Mesodermal cell (in vitro differentiated cells): ENCODE data around the gene CCM2.
"Not testable (repeated sequence)": the region's sequence is repeated elsewhere in the genome, so short reads cannot be mapped to it uniquely, and the experiment has no call there.

Experiments used
- H3K27ac ChIP-seq: 2 replicates; pipeline ENCODE4 v1.7.0; 2013; ENCODE audit warnings: mild to moderate bottlenecking, low read depth, low read length, moderate library complexity; ENCODE audit not compliant: severe bottlenecking
- H3K36me3 ChIP-seq: 2 replicates; pipeline ENCODE4 v1.7.1; 2013; ENCODE audit warnings: mild to moderate bottlenecking, low read length, moderate library complexity; ENCODE audit not compliant: control insufficient read depth, insufficient read depth
- H3K4me1 ChIP-seq: one replicate; pipeline ENCODE4 v1.7.1; 2013; ENCODE audit warnings: mild to moderate bottlenecking, low read length; ENCODE audit not compliant: insufficient read depth, control insufficient read depth, poor library complexity, severe bottlenecking
- H3K4me3 ChIP-seq: 2 replicates; pipeline ENCODE4 v1.7.0; 2013; ENCODE audit warnings: low read length, control low read depth, mild to moderate bottlenecking; ENCODE audit not compliant: insufficient read depth, poor library complexity, severe bottlenecking; ENCODE audit errors: extremely low read depth
- H3K9me3 ChIP-seq: 2 replicates; pipeline ENCODE4 v1.7.1; 2013; ENCODE audit warnings: mild to moderate bottlenecking, low read length, moderate library complexity; ENCODE audit not compliant: control insufficient read depth
- WGBS, 2 experiments: methylation state at CpG; one replicate each; pipeline ENCODE4 v1.1.5; 2013; ENCODE audit warnings: missing lambda C conversion rate in 2 of 2; ENCODE audit not compliant: insufficient coverage in 2 of 2; 5-methylcytosine and 5-hydroxymethylcytosine counted together

The CCM2 gene

GRCh38 chr7:44992004-44992795 is 7.8 kb upstream of the CCM2 start:
- H3K9me3 ChIP-seq, H3K4me1 ChIP-seq, H3K4me3 ChIP-seq, H3K27ac ChIP-seq, H3K36me3 ChIP-seq: not testable (repeated sequence)
- 93 to 100% methylated on average over 11 of the region's 21 CpGs for WGBS, 2 experiments

GRCh38 chr7:44994877-44995554 is 5.0 kb upstream of the CCM2 start:
- Histone ChIP-seq H3K36me3 (no peaks in the 10 kb centered on the region), H3K27ac (no peak overlapping the region), H3K4me3 (no peak overlapping the region), H3K4me1 (peaks cover 8% of the 10 kb centered on the region), H3K9me3 (no peaks in the 10 kb centered on the region)
- 90 to 91% methylated on average over 3 to 5 of the region's 5 CpGs for WGBS, 2 experiments

- H3K27ac ChIP-seq, result no peak overlapping the region
- 98 to 100% methylated on average over 1 to 5 of the region's 8 CpGs for WGBS, 2 experiments
- no peak overlapping the region for H3K4me3 ChIP-seq
Observed at GRCh38 chr7:44995555-44996493, 4.2 kb upstream of the CCM2 start.

GRCh38 chr7:44998153-44998871 is 1.7 kb upstream of the CCM2 start:
- WGBS, 2 experiments, result 95 to 98% methylated on average over 4 of the region's 4 CpGs
- Histone ChIP-seq H3K9me3 (no peaks in the 10 kb centered on the region), H3K27ac (no peak overlapping the region), H3K4me3 (peak overlapping the region; percentile 57), H3K36me3 (peaks cover 7% of the 10 kb centered on the region), H3K4me1 (peaks cover 6% of the 10 kb centered on the region)

More at GRCh38 chr7:44995555-44996493, 4.2 kb upstream of the CCM2 start:
- H3K36me3 ChIP-seq, result no peaks in the 10 kb centered on the region
- H3K9me3 ChIP-seq, result no peaks in the 10 kb centered on the region
- peaks cover under 1% of the 10 kb centered on the region for H3K4me1 ChIP-seq

GRCh38 chr7:44999245-45000092 is 532 bp upstream of the CCM2 start:
- H3K4me3 ChIP-seq, result peak overlapping the region; percentile 57
- no peaks in the 10 kb centered on the region for H3K9me3 ChIP-seq
- peaks cover 10% of the 10 kb centered on the region for H3K36me3 ChIP-seq

GRCh38 chr7:45001138-45001694 is 1.2 kb downstream of the CCM2 start:
- no peaks in the 10 kb centered on the region for H3K9me3 ChIP-seq
- H3K27ac ChIP-seq, result no peak overlapping the region
- 58 to 66% methylated on average over 10 of the region's 10 CpGs for WGBS, 2 experiments
- H3K4me1 ChIP-seq, result peaks cover 6% of the 10 kb centered on the region
- peaks cover 16% of the 10 kb centered on the region for H3K36me3 ChIP-seq
- H3K4me3 ChIP-seq, result peak overlapping the region; percentile 64

More at GRCh38 chr7:44999245-45000092, 532 bp upstream of the CCM2 start:
- peaks cover 6% of the 10 kb centered on the region for H3K4me1 ChIP-seq
- H3K27ac ChIP-seq, result peak overlapping the region; percentile 88
- WGBS, 2 experiments, result 0 to 2% methylated on average over 35 to 42 of the region's 66 CpGs

- WGBS, 2 experiments, result 78 to 93% methylated on average over 1 of the region's 2 CpGs
- peaks cover 16% of the 10 kb centered on the region for H3K36me3 ChIP-seq
- peaks cover 6% of the 10 kb centered on the region for H3K4me1 ChIP-seq
- no peak overlapping the region for H3K27ac ChIP-seq
- H3K9me3 ChIP-seq, result no peaks in the 10 kb centered on the region
- no peak overlapping the region for H3K4me3 ChIP-seq
Observed at GRCh38 chr7:45001826-45002225, 1.8 kb downstream of the CCM2 start.

- Histone ChIP-seq H3K9me3 (no peaks in the 10 kb centered on the region), H3K4me3 (no peak overlapping the region), H3K4me1 (peaks cover 6% of the 10 kb centered on the region), H3K36me3 (peaks cover 20% of the 10 kb centered on the region), H3K27ac (no peak overlapping the region)
- WGBS, 2 experiments, result 92% methylated on average over 3 of the region's 4 CpGs; no CpG with 5 or more reads in 1 of the 2 experiments
Observed at GRCh38 chr7:45003789-45004188, 3.8 kb downstream of the CCM2 start.

GRCh38 chr7:45007106-45007505 is 7.1 kb downstream of the CCM2 start:
- Histone ChIP-seq H3K27ac (no peak overlapping the region), H3K4me3 (no peak overlapping the region), H3K36me3 (peaks cover 44% of the 10 kb centered on the region), H3K9me3 (no peaks in the 10 kb centered on the region), H3K4me1 (no peaks in the 10 kb centered on the region)
- 83 to 100% methylated on average over 1 of the region's 7 CpGs for WGBS, 2 experiments
